Upper lobe of left lung (tissue), 4 donors: ENCODE data around the gene CR2.
"Not testable (repeated sequence)": the region's sequence is repeated elsewhere in the genome, so short reads cannot be mapped to it uniquely, and the experiment has no call there.

Source experiments
- CTCF ChIP-seq, 6 experiments: fragments of 450-650 bp in 4 of 6; fragments of 200-600 bp in 2 of 6; sonication (generic) in 2 of 6; IDR thresholded peaks; one replicate each; pipeline ENCODE4 v1.5.1; 2016 to 2019; ENCODE audit warnings: antibody characterized with exemption in 6 of 6
- POLR2A ChIP-seq, 4 donors: fragments of 450-650 bp; IDR thresholded peaks; one replicate each; pipeline ENCODE4 v1.5.1; 2016 to 2017; ENCODE audit warnings: antibody characterized with exemption in 4 of 4, mild to moderate bottlenecking in 2 of 4

DNA sequence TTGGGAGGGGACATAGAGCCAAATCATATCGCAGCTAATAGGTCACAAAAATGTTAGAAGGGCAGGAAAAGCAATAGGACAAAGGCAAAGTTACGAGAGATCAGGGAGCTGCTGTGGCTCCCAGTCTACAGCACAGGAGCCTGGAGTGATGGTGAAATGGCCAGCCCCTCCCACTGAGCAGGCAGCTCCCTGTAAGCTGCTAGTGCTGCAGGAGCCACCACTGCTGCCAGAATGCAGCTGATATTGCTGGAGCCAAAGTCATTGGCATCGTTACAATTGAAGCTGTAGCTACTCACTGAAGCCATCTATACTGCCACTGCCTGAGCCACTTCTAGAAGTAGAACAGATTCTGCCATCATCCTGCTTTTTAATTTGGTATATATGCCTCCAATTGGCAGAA lies 71.1 kb downstream of the CR2 start:
- TF ChIP-seq POLR2A, CTCF (IDR thresholded peaks at IDR 0.05): not testable (repeated sequence)
